Fibroblast of lung (primary cell): ENCODE data around the gene SCUBE1. TPM values are rescaled to one million over a fixed set of nuclear protein-coding genes. Genes with fewer than 3 reads are reported as not detected.

ENCODE experiments used
- DNase-seq, 2 donors: peaks; one replicate each; pipeline versions ENCODE4 v3.0.0 to v3.0.0-alpha.2; 2010; ENCODE audit warnings: low read depth in 2 of 2
- H2AFZ ChIP-seq: 2 replicates; pipeline ENCODE4 v1.5.1; 2012; ENCODE audit warnings: low read length, control low read depth, inconsistent platforms
- H3K27ac ChIP-seq: 2 replicates; pipeline ENCODE4 v1.5.1; 2011; ENCODE audit warnings: low read length, control low read depth; ENCODE audit not compliant: insufficient read depth
- H3K27me3 ChIP-seq: 2 replicates; pipeline ENCODE4 v1.5.1; 2011; ENCODE audit warnings: mild to moderate bottlenecking, low read length; ENCODE audit not compliant: control insufficient read depth, insufficient read depth
- H3K36me3 ChIP-seq: 2 replicates; pipeline ENCODE4 v1.5.1; 2011; ENCODE audit warnings: low read length; ENCODE audit not compliant: control insufficient read depth, insufficient read depth
- H3K4me1 ChIP-seq: 2 replicates; pipeline ENCODE4 v1.5.1; 2011; ENCODE audit warnings: low read length; ENCODE audit not compliant: control insufficient read depth, insufficient read depth; ENCODE audit errors: extremely low read depth
- H3K4me2 ChIP-seq: 2 replicates; pipeline ENCODE4 v1.5.1; 2011; ENCODE audit warnings: low read length, control low read depth; ENCODE audit not compliant: insufficient read depth; ENCODE audit errors: extremely low read depth
- H3K4me3 ChIP-seq, 4 experiments: fragments of 200-600 bp in 1 of 4; sonication (generic) in 1 of 4; replicated peaks in 1 of 4; 2 replicates each; pipeline ENCODE4 v1.5.1; 2011 to 2016; ENCODE audit warnings: low read length in 4 of 4, low read depth in 3 of 4, mild to moderate bottlenecking in 3 of 4, control low read depth in 2 of 4, inconsistent platforms in 1 of 4, mixed read lengths in 1 of 4; ENCODE audit not compliant: insufficient read depth in 1 of 4; ENCODE audit errors: control extremely low read depth in 1 of 4
- H3K79me2 ChIP-seq: 2 replicates; pipeline ENCODE4 v1.5.1; 2012; ENCODE audit warnings: mild to moderate bottlenecking, low read length, inconsistent platforms; ENCODE audit not compliant: control insufficient read depth, insufficient read depth
- H3K9ac ChIP-seq: 2 replicates; pipeline ENCODE4 v1.5.1; 2011; ENCODE audit warnings: mild to moderate bottlenecking, low read length, control low read depth; ENCODE audit not compliant: insufficient read depth
- H3K9me3 ChIP-seq: 2 replicates; pipeline ENCODE4 v1.5.1; 2012; ENCODE audit warnings: low read depth, low read length; ENCODE audit not compliant: control insufficient read depth, insufficient read depth
- H4K20me1 ChIP-seq: 2 replicates; pipeline ENCODE4 v1.5.1; 2011; ENCODE audit warnings: low read length; ENCODE audit not compliant: control insufficient read depth, insufficient read depth; ENCODE audit errors: extremely low read depth
- EZH2 ChIP-seq: IDR thresholded peaks from 2 replicates; pipeline ENCODE4 v1.5.1; 2012; ENCODE audit warnings: low read length, control low read depth, mild to moderate bottlenecking; ENCODE audit errors: missing control alignments
- polyA plus RNA-seq, 2 donors: library from polyadenylated mRNA; depleted of rRNA in 1 of 2; stranded (reverse) in 1 of 2; unstranded in 1 of 2; fragments of >200 nt; gene quantifications; 2 replicates each; pipeline ENCODE4 v1.2.1, GENCODE V29; 2011 to 2012; ENCODE audit warnings: missing spikeins in 1 of 2
- total RNA-seq: library from RNA; depleted of rRNA; stranded (reverse); fragments of >200 nt; gene quantifications from 2 replicates; pipeline ENCODE4 v1.2.1, GENCODE V29; 2014
- TF ChIP-seq, protein P1 (sequence below), 2 donors: IDR thresholded peaks in 1 of 2; conservative IDR thresholded peaks in 1 of 2; 1 replicate in 1 of 2; 2 replicates in 1 of 2; pipeline ENCODE4 v1.5.1; 2011 to 2012; ENCODE audit warnings: low read length in 2 of 2, control low read depth in 1 of 2, inconsistent platforms in 1 of 2, low read depth in 1 of 2, mild to moderate bottlenecking in 1 of 2

The SCUBE1 gene
- total and polyA plus RNA-seq, 2 donors (not counting 1 experiment from before 2014, with no cell fraction given), result 0.17 TPM; not detected in 1

DNA sequence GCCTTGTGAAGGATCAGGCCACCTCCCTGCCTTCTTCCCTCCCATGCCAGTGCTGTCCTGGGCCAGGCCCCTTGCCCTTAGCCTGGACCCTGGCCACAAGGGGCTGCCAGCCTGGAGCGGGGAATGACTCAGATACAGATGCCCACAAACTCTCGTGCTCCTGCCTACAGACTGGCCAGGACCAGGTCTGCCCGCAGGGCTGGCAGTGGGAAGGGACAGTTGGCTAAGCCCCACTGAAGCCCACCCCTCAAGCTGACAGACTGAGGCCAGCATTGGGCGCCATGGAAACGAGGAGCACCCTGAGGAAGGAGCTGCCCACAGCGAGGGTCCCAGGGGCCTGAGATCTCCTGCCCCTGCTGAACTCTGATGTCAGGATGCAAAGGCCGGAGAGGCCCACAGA, 14.1 kb downstream of the SCUBE1 start:
- H3K27me3 ChIP-seq, result no peaks in the 10 kb centered on the region
- H4K20me1 ChIP-seq, result no peaks in the 10 kb centered on the region
- no peak overlapping the region for H2AFZ ChIP-seq
- H3K4me3 ChIP-seq, result no peak overlapping the region
- DNase-seq, result no peak
- no peak overlapping the region for H3K4me2 ChIP-seq
- TF ChIP-seq, protein P1, sequence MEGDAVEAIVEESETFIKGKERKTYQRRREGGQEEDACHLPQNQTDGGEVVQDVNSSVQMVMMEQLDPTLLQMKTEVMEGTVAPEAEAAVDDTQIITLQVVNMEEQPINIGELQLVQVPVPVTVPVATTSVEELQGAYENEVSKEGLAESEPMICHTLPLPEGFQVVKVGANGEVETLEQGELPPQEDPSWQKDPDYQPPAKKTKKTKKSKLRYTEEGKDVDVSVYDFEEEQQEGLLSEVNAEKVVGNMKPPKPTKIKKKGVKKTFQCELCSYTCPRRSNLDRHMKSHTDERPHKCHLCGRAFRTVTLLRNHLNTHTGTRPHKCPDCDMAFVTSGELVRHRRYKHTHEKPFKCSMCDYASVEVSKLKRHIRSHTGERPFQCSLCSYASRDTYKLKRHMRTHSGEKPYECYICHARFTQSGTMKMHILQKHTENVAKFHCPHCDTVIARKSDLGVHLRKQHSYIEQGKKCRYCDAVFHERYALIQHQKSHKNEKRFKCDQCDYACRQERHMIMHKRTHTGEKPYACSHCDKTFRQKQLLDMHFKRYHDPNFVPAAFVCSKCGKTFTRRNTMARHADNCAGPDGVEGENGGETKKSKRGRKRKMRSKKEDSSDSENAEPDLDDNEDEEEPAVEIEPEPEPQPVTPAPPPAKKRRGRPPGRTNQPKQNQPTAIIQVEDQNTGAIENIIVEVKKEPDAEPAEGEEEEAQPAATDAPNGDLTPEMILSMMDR (conservative IDR thresholded peaks at IDR 0.05 in 1 of 2, IDR thresholded peaks at IDR 0.05 in 1 of 2; ENCODE audit: low read depth in 1 of 2, low read length in 2 of 2), result no peak
- TF ChIP-seq EZH2, result no peak
- no peaks in the 10 kb centered on the region for H3K9me3 ChIP-seq
- no peaks in the 10 kb centered on the region for H3K36me3 ChIP-seq
- H3K9ac ChIP-seq, result no peak overlapping the region
- no peaks in the 10 kb centered on the region for H3K4me1 ChIP-seq
- no peak overlapping the region for H3K27ac ChIP-seq
- no peaks in the 10 kb centered on the region for H3K79me2 ChIP-seq

DNA sequence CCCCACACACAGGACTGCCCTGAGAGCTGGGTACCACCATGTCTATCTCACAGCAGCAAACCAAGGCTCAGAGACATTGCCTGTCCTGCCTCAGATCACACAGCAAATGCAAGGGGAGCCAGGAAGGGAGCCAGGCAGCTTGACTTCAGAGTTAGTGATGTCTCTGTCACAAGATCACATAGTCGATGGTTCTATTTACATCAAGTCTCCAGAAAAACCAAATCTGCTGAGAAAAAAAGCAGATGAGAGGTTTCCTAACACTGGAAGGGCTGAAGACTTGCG, 16.1 kb downstream of the SCUBE1 start:
- Histone ChIP-seq H3K27ac (no peak overlapping the region), H3K9ac (no peak overlapping the region), H3K36me3 (no peaks in the 10 kb centered on the region), H2AFZ (no peak overlapping the region), H4K20me1 (no peaks in the 10 kb centered on the region), H3K27me3 (no peaks in the 10 kb centered on the region), H3K79me2 (no peaks in the 10 kb centered on the region), H3K4me3 (no peak overlapping the region), H3K4me1 (no peaks in the 10 kb centered on the region), H3K4me2 (no peak overlapping the region), H3K9me3 (no peaks in the 10 kb centered on the region)
- no peak for TF ChIP-seq EZH2
- TF ChIP-seq, protein P1 (conservative IDR thresholded peaks at IDR 0.05 in 1 of 2, IDR thresholded peaks at IDR 0.05 in 1 of 2; ENCODE audit: low read depth in 1 of 2, low read length in 2 of 2), result no peak
- DNase-seq, result no peak

DNA sequence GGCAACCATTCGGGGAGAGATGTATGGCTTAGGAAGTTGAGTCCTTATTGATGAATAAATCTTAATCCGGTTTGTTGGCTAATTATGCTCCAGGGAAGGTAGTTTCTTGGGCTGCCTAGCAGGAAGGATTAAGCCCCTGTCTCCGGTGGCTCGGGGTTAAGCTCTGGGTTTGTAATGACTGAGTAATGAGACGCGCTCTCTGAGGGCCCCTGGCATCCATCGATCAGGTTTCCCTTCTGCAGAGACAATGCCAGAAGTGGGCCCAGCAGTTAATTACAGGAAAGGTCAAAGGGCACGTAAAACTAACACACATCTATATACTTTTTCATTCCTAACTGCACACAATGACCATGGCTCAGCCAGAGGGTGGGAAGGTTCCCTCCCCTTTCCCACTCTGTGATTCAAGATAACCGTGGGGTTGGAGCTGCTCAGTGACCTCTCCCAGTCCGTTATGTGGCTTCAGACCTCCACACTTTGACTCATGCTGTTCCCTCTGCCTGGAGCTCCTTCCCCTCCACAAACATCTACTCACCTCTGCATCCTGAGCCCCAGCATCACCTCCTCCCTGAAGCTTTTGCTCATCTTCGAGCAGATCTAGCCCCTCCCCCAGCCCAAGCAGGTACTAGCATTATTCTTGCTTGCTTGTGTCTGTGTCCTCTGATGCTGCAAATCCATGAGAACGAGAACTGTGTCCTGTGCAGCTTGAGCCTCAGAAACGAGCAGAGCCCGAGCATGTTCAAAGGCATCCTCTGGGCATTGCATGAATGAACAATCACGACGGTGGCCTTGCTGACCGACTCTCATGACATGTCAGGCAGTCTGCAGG, 16.6 kb downstream of the SCUBE1 start:
- TF ChIP-seq, protein P1 (conservative IDR thresholded peaks at IDR 0.05 in 1 of 2, IDR thresholded peaks at IDR 0.05 in 1 of 2; ENCODE audit: low read depth in 1 of 2, low read length in 2 of 2), result no peak
- TF ChIP-seq EZH2, result no peak
- H3K79me2 ChIP-seq, result no peaks in the 10 kb centered on the region

More for the DNA sequence above, 16.6 kb downstream of the SCUBE1 start:
- Histone ChIP-seq H3K9ac (no peak overlapping the region), H3K4me1 (no peaks in the 10 kb centered on the region), H2AFZ (no peak overlapping the region), H4K20me1 (no peaks in the 10 kb centered on the region), H3K9me3 (no peaks in the 10 kb centered on the region), H3K4me2 (no peak overlapping the region), H3K27ac (no peak overlapping the region), H3K4me3 (no peak overlapping the region), H3K36me3 (no peaks in the 10 kb centered on the region), H3K27me3 (no peaks in the 10 kb centered on the region)
- no peak for DNase-seq
